GM12892 (cell line): ENCODE measurements around the gene TRIM3.

ENCODE experiments used
- POLR2A ChIP-seq: IDR thresholded peaks from 2 replicates; pipeline ENCODE4 v1.6.1; 2011; ENCODE audit warnings: low read depth, low read length, control low read depth
- POLR2AphosphoS5 ChIP-seq: IDR thresholded peaks from 2 replicates; pipeline ENCODE4 v1.6.1; 2011; ENCODE audit warnings: low read depth, low read length, control low read depth
- TAF1 ChIP-seq: IDR thresholded peaks from 2 replicates; pipeline ENCODE4 v1.6.1; 2011; ENCODE audit warnings: low read depth, mild to moderate bottlenecking, control low read depth, low read length, borderline replicate concordance

DNA sequence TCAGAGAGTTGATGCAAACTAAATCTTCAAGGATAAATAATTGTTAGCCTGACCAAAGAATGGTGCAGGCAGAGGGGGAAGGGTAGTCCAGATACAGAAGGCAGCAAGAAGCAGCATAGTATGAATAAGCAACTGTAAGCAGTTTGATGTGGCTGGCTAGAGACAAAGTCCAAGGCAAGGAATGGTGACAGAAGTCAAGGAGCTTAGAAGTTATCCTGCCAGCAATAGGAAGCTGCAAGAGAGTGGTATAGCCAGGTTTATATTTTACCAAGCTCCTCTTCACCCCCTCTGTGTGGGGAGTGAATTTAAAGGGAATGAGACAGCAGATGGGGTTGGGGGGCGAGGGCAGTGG lies 14.7 kb downstream of the TRIM3 start:
- TF ChIP-seq TAF1 (no peak), POLR2A (no peak), POLR2AphosphoS5 (no peak)
